Tibial nerve (tissue), 4 donors: ENCODE results near the gene REX1BD. TPM values are rescaled to one million over a fixed set of nuclear protein-coding genes. Genes with fewer than 3 reads are reported as not detected.

Experiments
- DNase-seq, 2 donors: peaks; one replicate each; pipeline ENCODE4 v3.0.0-alpha.2; 2019; ENCODE audit warnings: low spot score in 2 of 2
- H3K27ac ChIP-seq, 4 donors: fragments of 200-600 bp; sonication (generic) in 3 of 4; one replicate each; pipeline ENCODE4 v1.5.1; 2017 to 2019; ENCODE audit warnings: mild to moderate bottlenecking in 1 of 4
- H3K27me3 ChIP-seq, 2 donors: fragments of 200-600 bp; sonication (generic) in 1 of 2; one replicate each; pipeline versions ENCODE4 v1.5.1 to v1.6.0; 2017 to 2019
- H3K36me3 ChIP-seq, 3 donors: fragments of 200-600 bp; sonication (generic); one replicate each; pipeline ENCODE4 v1.5.1; 2018 to 2019
- H3K4me1 ChIP-seq, 4 donors: fragments of 200-600 bp; sonication (generic) in 3 of 4; one replicate each; pipeline ENCODE4 v1.5.1; 2017 to 2019
- H3K4me3 ChIP-seq, 4 donors: fragments of 200-600 bp; sonication (generic) in 3 of 4; one replicate each; pipeline ENCODE4 v1.5.1; 2017 to 2019; ENCODE audit warnings: mild to moderate bottlenecking in 1 of 4, moderate library complexity in 1 of 4
- H3K9me3 ChIP-seq, 4 donors: fragments of 200-600 bp; sonication (generic) in 3 of 4; one replicate each; pipeline ENCODE4 v1.5.1; 2017 to 2019
- CTCF ChIP-seq, 5 experiments: fragments of 200-600 bp in 3 of 5; fragments of 450-650 bp in 2 of 5; sonication (generic) in 3 of 5; IDR thresholded peaks; one replicate each; pipeline ENCODE4 v1.5.1; 2016 to 2019; ENCODE audit warnings: antibody characterized with exemption in 5 of 5, mild to moderate bottlenecking in 3 of 5, moderate library complexity in 2 of 5
- EP300 ChIP-seq, 2 donors: sonication (generic); formaldehyde crosslinking; IDR thresholded peaks; one replicate each; pipeline ENCODE4 v1.6.1; 2017; ENCODE audit warnings: antibody characterized with exemption in 2 of 2, mild to moderate bottlenecking in 1 of 2
- POLR2A ChIP-seq, 2 donors: fragments of 450-650 bp; IDR thresholded peaks; one replicate each; pipeline ENCODE4 v1.6.1; 2017; ENCODE audit warnings: antibody characterized with exemption in 2 of 2, mild to moderate bottlenecking in 2 of 2, moderate library complexity in 2 of 2
- WGBS, 2 donors: methylation state at CpG; one replicate each; pipeline ENCODE4 v1.1.5; 2018; 5-methylcytosine and 5-hydroxymethylcytosine counted together
- total RNA-seq, 4 donors: library from RNA; depleted of rRNA; stranded (reverse); fragments of >200 nt; gene quantifications; one replicate each; pipeline ENCODE4 v1.1.0, GENCODE V29; 2016

Gene REX1BD
- total RNA-seq, 4 donors from 2014 or later, result 186 to 226 (median 210) TPM

GRCh38 chr19:18611327-18612050 is 22.9 kb downstream of the REX1BD start:
- H3K27me3 ChIP-seq, result peaks cover 7 to 95% of the 10 kb centered on the region in 2 donors
- DNase-seq, result no peak
- WGBS, 2 donors, result 3 to 4% methylated on average over 44 to 47 of the region's 62 CpGs

GRCh38 chr19:18612051-18612771 is 23.6 kb downstream of the REX1BD start:
- peak overlapping the region; percentile 24 to 51 (median 32) for H3K4me3 ChIP-seq
- H3K27me3 ChIP-seq, result peaks cover 7 to 98% of the 10 kb centered on the region in 2 donors
- no peak overlapping the region for H3K27ac ChIP-seq
- 1 to 3% methylated on average over 23 to 28 of the region's 30 CpGs for WGBS, 2 donors
- H3K36me3 ChIP-seq, result no peaks in the 10 kb centered on the region
- TF ChIP-seq CTCF (IDR thresholded peaks at IDR 0.05), result no peak
- no peak for TF ChIP-seq POLR2A (IDR thresholded peaks at IDR 0.05)
- TF ChIP-seq EP300 (IDR thresholded peaks at IDR 0.05), result no peak
- peaks cover 2 to 48% (median 32%) of the 10 kb centered on the region in 4 donors for H3K4me1 ChIP-seq
- H3K9me3 ChIP-seq, result no peaks in the 10 kb centered on the region
- no peak for DNase-seq

More at GRCh38 chr19:18611327-18612050, 22.9 kb downstream of the REX1BD start:
- TF ChIP-seq EP300 (IDR thresholded peaks at IDR 0.05), result no peak
- TF ChIP-seq CTCF (IDR thresholded peaks at IDR 0.05), result no peak
- TF ChIP-seq POLR2A (IDR thresholded peaks at IDR 0.05), result no peak
- H3K9me3 ChIP-seq, result no peaks in the 10 kb centered on the region
- H3K4me3 ChIP-seq, result peak overlapping the region in 1 of 4 donors; percentile 25
- no peak overlapping the region for H3K27ac ChIP-seq
- no peaks in the 10 kb centered on the region for H3K36me3 ChIP-seq
- peaks cover 2 to 53% (median 34%) of the 10 kb centered on the region in 4 donors for H3K4me1 ChIP-seq

- TF ChIP-seq EP300 (IDR thresholded peaks at IDR 0.05) (no peak), CTCF (IDR thresholded peaks at IDR 0.05) (no peak), POLR2A (IDR thresholded peaks at IDR 0.05) (no peak)
- no peak for DNase-seq
- H3K36me3 ChIP-seq, result no peaks in the 10 kb centered on the region
- peaks cover 0 to 41% (median 27%) of the 10 kb centered on the region in 4 donors for H3K4me1 ChIP-seq
- H3K27ac ChIP-seq, result no peak within 1 kb of the TSS
- peaks cover 4 to 98% of the 10 kb centered on the region in 2 donors for H3K27me3 ChIP-seq
- no peaks in the 10 kb centered on the region for H3K9me3 ChIP-seq
- peak within 1 kb of the TSS; percentile 24 to 51 (median 32) for H3K4me3 ChIP-seq
- 3 to 4% methylated on average over 26 to 59 of the region's 70 CpGs for WGBS, 2 donors
These were observed 24.4 kb downstream of the REX1BD start, which contains the start of gene TMEM59L for GRCh38 chr19:18612772-18613588. Gene TMEM59L, plus strand, starts transcription at chr19:18612870. Its CDS starts 89 bp downstream, at chr19:18612959.

- 36 to 46% methylated on average over 22 to 23 of the region's 23 CpGs for WGBS, 2 donors
- Histone ChIP-seq H3K4me3 (no peak overlapping the region), H3K4me1 (peaks cover 0 to 38% (median 27%) of the 10 kb centered on the region in 4 donors), H3K27ac (no peak overlapping the region), H3K27me3 (peaks cover 4 to 90% of the 10 kb centered on the region in 2 donors), H3K36me3 (no peaks in the 10 kb centered on the region), H3K9me3 (no peaks in the 10 kb centered on the region)
- no peak for TF ChIP-seq EP300 (IDR thresholded peaks at IDR 0.05)
- TF ChIP-seq POLR2A (IDR thresholded peaks at IDR 0.05), result no peak
- no peak for TF ChIP-seq CTCF (IDR thresholded peaks at IDR 0.05)
- no peak for DNase-seq
These were observed 25.1 kb downstream of the REX1BD start for GRCh38 chr19:18613589-18614234.
